T-helper 1 cell (primary cell): ENCODE results near the gene NUDT14.

Experiments used
- DNase-seq, 5 donors: peaks; one replicate each; pipeline ENCODE4 v3.0.0-alpha.2; 2012 to 2020

The NUDT14 gene

GRCh38 chr14:105172476-105172875, 8.6 kb downstream of the NUDT14 start:
- DNase-seq: no peak

GRCh38 chr14:105171004-105171673, 10.0 kb downstream of the NUDT14 start:
- no peak for DNase-seq

- DNase-seq: no peak
Observed at GRCh38 chr14:105169776-105170655, 11.1 kb downstream of the NUDT14 start.

- DNase-seq: peak in 1 of 5 donors; percentile 19
Observed at GRCh38 chr14:105168979-105169507, 12.1 kb downstream of the NUDT14 start.

- DNase-seq: peak in 4 of 5 donors; percentile 24 to 47 (median 40)
Observed at GRCh38 chr14:105168496-105168978, 12.6 kb downstream of the NUDT14 start, which contains the start of gene JAG2. Gene JAG2 (minus strand): TSS chr14:105168776. CDS start chr14:105168420, 356 bp downstream.

GRCh38 chr14:105168093-105168420, 13.1 kb downstream of the NUDT14 start:
- DNase-seq: no peak

- DNase-seq: no peak
Observed at GRCh38 chr14:105167303-105168092, 13.6 kb downstream of the NUDT14 start.

GRCh38 chr14:105166571-105167302, 14.4 kb downstream of the NUDT14 start:
- no peak for DNase-seq

GRCh38 chr14:105165761-105166485, 15.2 kb downstream of the NUDT14 start:
- DNase-seq: no peak

GRCh38 chr14:105165134-105165704, 15.9 kb downstream of the NUDT14 start:
- DNase-seq: no peak

GRCh38 chr14:105163040-105163742, 17.9 kb downstream of the NUDT14 start:
- DNase-seq: no peak

GRCh38 chr14:105162669-105162979, 18.5 kb downstream of the NUDT14 start:
- DNase-seq: no peak

- DNase-seq: peak in 1 of 5 donors; percentile 27
Observed at GRCh38 chr14:105161964-105162668, 19.0 kb downstream of the NUDT14 start.

GRCh38 chr14:105161309-105161708, 19.8 kb downstream of the NUDT14 start:
- DNase-seq: no peak

- DNase-seq: no peak
Observed at GRCh38 chr14:105160776-105161175, 20.3 kb downstream of the NUDT14 start.

- no peak for DNase-seq
Observed at GRCh38 chr14:105159344-105159743, 21.8 kb downstream of the NUDT14 start.

- no peak for DNase-seq
Observed at GRCh38 chr14:105158794-105159193, 22.3 kb downstream of the NUDT14 start.

- DNase-seq: no peak
Observed at GRCh38 chr14:105157872-105158271, 23.2 kb downstream of the NUDT14 start.
